C4-2B (cell line): ENCODE results near the gene MAGI2.

Source experiments
- H3K27ac ChIP-seq: fragments of 450-650 bp; 2 replicates; pipeline ENCODE4 v1.5.1; 2017
- ZFX ChIP-seq: fragments of 450-650 bp; IDR thresholded peaks from 2 replicates; pipeline ENCODE4 v1.6.1; 2017
- TF ChIP-seq, protein P1 (sequence below): fragments of 450-650 bp; conservative IDR thresholded peaks from 2 replicates; pipeline ENCODE4 v1.5.1; 2017; ENCODE audit warnings: mild to moderate bottlenecking

The MAGI2 gene

DNA sequence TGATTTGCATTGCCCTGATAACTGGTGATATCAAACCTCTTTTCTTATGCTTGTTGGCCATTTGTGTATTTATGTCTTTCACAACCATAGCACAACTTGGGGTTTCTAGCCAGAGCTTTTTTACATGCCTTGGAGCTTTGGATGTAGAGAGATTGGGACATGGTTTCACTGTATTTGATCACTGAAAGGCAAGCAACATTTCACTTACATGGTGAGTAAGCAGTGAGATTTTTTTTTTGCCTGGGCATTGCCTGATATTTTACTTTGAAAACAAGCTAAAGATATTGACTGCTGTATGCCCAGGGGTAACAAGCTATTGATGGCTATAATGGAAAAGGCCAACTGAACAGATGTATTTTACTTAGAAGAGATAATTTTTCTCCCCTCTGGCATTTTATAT, 1395.9 kb downstream of the MAGI2 start:
- no peak for TF ChIP-seq ZFX
- TF ChIP-seq, protein P1, sequence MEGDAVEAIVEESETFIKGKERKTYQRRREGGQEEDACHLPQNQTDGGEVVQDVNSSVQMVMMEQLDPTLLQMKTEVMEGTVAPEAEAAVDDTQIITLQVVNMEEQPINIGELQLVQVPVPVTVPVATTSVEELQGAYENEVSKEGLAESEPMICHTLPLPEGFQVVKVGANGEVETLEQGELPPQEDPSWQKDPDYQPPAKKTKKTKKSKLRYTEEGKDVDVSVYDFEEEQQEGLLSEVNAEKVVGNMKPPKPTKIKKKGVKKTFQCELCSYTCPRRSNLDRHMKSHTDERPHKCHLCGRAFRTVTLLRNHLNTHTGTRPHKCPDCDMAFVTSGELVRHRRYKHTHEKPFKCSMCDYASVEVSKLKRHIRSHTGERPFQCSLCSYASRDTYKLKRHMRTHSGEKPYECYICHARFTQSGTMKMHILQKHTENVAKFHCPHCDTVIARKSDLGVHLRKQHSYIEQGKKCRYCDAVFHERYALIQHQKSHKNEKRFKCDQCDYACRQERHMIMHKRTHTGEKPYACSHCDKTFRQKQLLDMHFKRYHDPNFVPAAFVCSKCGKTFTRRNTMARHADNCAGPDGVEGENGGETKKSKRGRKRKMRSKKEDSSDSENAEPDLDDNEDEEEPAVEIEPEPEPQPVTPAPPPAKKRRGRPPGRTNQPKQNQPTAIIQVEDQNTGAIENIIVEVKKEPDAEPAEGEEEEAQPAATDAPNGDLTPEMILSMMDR = no peak
- H3K27ac ChIP-seq = no peak overlapping the region

DNA sequence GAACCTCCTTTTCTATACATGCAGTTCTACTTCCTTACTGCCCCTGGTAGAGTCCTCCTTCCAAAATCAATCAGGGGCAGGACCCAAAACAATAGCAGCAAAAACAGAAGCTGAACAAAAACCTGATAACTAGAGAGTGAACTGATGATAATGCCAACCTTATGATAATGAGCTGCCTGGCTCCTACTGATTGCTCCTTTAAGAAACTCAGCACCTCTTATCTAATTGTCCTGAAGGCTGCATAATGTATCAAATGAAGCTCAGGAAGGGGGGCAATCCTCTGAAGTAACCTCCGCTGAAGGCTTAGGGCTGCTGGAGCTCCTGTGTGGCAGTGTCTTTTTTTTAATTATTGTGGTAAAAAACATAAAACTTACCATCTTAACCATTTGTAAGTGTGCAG, 1397.9 kb downstream of the MAGI2 start:
- TF ChIP-seq ZFX = no peak
- TF ChIP-seq, protein P1 = no peak
- H3K27ac ChIP-seq = no peak overlapping the region

DNA sequence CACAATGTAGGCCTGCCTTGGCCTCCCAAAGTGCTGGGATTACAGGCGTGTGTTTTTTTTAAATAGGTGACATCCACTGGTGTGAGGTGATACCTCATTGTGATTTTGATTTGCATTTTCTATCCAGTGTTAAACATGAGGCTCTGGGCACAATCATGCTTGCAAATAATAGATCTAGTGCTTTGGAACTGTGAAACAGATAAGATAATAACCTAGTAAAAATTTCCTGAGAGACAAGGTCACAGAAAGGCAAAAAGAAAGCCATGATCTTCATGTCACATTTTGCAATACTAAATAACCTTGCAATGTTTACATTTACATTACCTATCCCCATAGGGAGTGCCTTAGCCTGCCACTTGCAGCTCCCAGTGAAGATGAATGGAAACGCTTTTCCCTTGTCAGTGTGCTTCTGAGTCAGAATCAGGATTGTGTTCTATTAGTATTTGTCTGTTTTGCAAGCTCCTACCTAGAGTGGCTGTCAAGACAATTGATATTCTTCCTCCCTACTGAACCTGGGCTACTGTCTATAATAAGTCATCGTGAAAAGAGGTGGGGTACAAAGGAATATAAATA, 1398.4 kb downstream of the MAGI2 start:
- TF ChIP-seq ZFX = no peak
- TF ChIP-seq, protein P1 = no peak
- no peak overlapping the region for H3K27ac ChIP-seq

DNA sequence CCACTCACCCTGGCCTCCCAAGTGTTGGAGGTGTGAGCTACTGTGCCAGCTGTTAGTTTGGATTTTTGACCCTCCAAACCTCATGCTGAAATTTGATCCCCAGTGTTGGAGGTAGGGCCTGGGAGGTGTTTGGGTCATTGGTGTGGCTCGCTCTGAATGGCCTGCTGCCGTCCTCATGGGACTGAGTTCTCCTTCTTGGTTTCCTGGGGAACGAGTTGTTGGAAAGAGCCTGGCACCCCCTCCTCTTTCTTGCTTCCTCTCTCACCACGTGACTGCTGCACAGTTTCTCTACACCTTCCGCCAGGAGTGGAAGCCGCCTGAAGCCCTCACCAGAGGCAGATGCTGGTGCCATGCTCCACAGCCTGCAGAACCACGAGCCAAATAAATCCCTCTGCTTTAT, 1401.4 kb downstream of the MAGI2 start:
- no peak overlapping the region for H3K27ac ChIP-seq
- TF ChIP-seq, protein P1 = no peak
- TF ChIP-seq ZFX = no peak

DNA sequence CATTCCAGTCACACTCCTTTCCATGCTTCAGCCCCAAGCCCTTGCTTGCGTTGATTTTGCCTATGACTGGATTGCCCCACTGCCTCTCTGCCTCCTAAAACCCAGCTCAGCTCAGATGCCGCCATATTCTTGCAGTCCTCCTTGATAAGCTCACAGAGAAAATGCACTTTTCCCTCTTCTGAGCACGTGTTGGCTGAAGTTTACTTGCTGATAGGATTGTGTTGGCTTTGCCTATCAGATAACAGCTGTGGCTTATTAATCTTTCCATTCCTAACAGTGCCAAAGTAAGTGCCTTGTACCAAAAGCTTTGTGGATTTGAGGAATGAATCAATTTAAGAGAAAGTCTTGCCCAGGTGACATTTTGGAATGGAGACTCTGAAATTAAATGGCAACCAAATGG, 1405.7 kb downstream of the MAGI2 start:
- TF ChIP-seq ZFX = no peak
- TF ChIP-seq, protein P1 = no peak
- H3K27ac ChIP-seq = no peak overlapping the region

DNA sequence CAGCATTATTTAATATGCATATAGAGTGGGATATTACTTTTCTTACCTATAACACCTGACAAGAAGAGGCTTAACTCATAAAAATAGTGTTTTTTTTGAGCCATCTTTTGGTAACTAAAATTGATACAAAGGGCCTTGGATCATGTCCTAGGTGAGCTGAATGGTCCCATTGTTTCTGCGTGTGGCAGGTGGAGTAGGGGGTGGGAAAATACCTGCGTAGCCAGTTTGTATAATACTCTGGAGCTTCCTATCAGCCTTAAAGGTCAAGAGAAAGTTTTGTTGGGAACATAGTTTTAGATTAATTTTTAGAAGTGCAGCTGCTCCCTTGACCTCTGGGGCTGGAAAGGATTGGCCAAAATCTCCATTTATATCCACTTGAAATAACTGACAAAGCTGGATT, 1410.3 kb downstream of the MAGI2 start:
- H3K27ac ChIP-seq = no peak overlapping the region
- TF ChIP-seq ZFX = no peak
- TF ChIP-seq, protein P1 = no peak

DNA sequence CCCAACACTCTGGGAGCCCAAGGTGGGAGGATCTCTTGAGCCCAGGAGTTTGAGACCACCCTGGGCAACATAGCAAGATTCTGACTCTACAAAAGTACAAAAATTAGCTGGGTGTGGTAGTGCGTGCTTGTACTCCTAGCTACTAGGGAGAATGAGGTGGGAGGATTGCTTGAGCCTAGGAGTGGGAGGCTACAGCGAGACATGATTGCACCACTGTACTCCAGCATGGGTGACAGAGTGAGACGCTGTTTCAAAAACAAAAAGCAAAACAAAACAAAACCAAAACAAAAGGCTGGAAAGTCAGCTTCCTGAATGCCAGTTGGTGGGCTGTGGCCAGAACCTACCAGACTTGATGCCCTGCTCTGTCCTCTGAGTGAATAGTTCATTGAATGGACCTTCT, 1412.0 kb downstream of the MAGI2 start:
- no peak for TF ChIP-seq ZFX
- TF ChIP-seq, protein P1 = no peak
- no peak overlapping the region for H3K27ac ChIP-seq
